GM18858 (cell line): ENCODE measurements around the gene WASF2.

Experiments used
- ATAC-seq: cut with Tn5 transposase; IDR thresholded peaks from one replicate; pipeline ENCODE4 v1.9.1; 2021; ENCODE audit not compliant: unreplicated experiment

Gene WASF2

DNA sequence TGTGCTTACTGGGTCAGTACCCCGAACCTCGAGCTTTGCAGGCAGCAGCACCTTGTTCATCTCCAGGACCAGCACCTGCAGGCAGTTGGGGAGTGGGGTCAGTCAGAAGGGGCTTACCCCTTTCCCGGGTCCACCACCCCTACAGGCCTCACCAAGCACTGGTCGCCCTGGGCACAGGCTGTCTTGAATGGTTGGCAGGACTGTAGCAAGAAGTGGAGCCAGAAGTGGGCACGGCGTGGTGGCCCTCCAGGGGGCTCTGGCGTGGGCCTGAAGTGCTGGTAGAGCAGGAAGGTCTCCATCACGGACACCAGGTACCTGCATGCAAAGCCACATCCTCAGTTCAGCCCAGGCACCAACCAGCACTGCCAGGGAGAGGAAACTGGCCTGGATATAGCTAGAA is 128.4 kb downstream of the WASF2 start:
- ATAC-seq, result no peak

DNA sequence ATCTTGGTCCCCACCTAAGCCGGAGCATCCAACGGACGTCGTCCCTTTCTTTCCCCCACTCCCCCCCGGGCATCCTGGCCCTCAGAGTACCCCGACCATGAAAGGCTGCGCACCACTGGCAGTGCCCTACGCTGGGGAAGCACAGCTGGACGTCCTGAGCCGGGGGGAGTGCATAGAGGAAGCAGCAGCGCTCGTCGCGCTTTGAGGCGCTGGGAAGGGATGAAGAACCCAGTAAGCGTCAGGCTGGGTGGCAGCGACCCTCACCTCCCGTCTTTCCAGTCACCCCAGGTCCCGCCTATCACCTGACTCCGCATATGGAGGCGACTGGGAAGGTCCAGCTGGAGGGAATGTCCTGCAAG is 128.9 kb downstream of the WASF2 start:
- ATAC-seq, result no peak

DNA sequence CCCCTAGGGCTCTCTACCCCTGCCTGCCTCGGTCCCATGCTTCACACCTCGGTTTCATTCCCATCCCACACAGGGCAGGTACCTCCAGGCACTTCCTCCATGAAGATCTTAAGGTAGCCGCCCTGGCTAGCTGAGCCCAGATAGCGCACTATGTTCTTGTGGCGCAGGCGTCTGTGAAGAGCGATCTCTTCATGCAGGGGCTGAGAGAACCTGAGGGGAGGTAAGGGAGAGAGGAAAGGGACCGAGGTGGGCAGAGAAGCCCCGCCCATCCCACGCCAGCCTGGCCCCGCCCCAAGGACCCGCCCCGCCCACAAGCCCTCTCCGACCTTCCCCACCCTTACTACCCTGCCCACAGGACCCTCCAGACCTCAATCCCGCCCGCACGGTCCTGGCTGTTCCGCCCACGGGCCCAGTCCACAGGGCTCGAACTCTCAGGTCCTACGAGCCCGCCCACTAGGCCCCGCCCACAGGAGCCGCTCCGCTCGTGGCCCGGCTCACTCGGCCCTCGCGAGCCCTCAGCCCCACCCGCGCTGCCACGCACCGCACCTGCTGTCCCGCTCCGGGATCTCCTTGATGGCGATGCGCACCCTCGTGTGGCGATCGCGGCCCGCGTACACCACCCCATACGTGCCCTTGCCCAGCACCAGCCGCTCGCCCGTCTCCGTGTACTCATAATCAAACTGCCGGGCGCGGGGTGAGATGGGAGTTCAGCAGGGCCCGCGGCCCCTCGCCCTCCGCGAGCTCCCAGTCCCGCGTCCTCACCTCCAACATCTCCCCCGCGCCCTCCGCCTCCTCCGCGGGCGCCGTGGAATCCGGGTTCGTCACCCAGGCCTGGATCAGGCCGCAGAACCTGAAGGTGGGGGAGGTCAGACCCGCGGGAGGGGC is 129.6 kb downstream of the WASF2 start:
- no peak for ATAC-seq

DNA sequence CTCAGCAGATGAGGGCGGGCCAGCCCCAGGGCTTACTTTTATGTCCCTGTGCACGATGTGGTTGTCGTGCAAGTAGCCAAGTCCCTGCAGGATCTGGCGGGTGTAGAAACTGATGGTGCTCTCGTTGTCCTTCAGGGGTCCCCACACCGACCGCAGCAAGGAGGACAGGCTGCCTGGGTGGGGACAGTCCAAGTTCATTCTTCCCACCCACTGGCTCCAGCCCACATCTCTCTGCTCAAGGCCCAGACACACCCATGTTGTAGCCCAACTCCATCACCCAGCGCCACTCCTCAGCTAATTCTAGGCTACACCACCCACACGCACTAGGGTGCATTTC is 130.2 kb downstream of the WASF2 start:
- ATAC-seq, result no peak

DNA sequence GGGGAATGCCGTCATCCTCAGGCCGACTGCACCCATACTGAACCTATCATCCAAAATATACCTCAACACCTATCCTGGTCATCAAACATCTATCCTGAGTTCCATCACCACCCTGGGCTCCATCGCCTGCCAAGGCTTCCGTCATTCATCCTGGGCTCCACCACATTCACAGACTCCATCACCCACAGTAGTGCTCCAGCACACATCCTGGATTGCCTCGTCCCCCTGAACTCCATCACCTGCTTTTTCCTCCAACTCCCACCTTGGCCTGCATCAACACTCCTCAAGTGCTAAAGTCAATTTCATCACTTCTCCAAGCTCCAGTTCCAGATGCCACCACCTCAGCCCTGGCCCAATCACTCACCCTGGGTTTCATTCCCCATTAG is 131.0 kb downstream of the WASF2 start:
- no peak for ATAC-seq

DNA sequence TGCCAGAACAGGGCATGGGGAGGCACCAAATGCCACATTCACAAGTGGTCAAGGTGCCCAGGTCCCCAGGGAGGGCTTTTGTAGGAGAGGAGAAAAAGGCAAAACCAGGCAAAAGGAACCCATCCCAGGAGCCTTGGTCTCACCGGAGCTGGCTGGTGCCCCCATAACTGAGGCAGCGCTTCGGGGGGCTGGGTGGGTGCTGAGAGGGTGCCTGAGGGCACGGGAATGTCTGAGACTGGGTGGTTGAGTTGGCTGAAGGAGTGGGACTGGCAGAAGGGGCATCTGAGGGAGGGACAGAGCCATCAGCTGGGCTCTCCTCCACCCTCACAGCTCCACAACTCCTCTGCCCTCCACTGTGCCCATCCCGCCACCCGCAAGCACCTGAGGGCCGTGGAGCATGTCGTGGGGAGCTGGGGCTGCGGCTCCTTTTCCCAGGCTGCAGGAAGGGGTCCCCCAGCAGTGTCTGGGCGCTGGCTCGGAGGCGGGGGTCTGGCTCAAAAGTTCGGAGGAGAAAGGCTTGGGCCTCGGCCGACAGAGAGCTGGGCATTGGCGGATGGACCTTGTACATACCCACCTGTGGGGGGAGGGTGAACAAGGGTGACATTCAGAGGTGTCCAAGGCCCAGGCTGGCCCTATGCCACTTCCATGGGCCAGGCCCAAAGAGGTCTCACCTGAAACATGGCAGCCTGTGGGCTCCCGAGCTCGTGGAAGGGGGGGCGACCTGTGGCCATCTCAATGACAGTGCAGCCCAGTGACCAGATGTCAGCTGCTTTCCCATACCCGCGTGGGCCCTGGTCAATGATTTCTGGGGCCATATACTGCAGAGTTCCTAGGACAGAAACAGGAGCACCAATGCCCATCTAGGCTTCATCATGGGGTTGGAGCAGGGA is 131.7 kb downstream of the WASF2 start:
- ATAC-seq, result no peak

DNA sequence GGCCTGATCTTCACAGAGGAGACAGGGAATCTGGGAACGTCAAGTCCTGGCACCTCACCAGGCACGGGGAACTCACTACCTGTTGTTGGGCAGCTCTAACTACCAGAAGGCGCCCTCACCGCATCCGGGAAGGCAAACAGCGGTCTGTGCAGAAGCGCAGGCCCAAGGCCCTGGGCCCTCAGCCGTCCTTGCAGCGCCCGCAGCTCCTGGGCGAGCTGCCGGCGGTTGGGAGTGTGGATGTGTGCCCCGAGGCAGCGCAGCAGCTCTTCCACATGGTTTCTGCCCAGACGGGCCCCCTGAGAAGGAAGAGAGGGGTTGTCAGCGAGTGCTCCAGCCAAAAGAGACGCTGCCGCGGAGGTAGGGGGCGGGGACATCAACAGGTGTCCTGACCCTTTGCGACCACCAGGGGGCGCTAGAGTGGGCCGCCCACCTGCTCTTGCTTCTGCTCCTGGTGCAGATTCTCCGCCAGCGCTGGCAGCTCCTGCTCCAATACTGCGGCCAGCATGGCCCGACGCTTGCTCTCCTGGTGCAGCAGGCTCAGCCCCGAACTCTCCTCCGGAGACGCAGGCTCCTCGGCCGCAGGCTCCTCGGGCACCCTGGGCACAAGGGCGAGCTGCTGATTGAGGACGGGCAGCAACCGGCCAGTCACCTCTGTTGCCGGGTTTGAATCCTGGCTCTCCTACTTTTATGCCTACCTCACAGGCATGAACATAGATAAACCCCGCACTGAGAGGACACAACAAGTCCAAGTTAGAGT is 132.5 kb downstream of the WASF2 start:
- ATAC-seq, result no peak

DNA sequence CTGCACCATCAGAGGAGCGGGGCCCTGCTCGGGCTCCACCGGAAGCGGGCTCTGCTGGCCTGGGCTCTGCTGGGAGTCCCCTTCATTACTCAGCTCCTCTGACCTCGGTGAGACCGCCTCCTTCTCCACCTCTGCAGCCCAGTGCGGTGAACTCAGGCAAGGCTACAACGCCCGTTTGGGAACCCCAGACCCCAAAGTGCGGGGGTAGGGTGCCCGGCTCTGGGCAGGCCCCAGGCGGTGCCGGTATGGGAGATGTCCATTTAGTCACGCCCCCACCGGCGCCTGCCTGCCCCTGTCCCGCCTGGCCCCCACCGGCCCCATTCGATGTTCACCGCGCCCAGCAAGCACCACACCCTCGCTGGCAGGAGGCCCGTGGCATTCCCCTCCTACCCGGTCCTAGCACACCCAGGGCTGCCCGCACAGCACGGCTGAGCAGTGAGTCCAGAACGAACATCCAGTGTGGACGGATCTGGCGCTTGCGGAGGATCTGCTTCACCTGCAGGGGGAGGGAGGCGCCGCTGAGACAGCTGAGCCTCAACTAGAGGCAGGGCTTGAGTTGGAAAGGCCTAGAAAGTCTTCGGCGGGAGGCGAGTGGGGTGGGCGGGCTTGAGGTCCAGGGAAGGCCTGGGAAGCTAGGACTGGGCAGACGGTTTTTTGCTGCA is 133.2 kb downstream of the WASF2 start:
- ATAC-seq, result no peak

DNA sequence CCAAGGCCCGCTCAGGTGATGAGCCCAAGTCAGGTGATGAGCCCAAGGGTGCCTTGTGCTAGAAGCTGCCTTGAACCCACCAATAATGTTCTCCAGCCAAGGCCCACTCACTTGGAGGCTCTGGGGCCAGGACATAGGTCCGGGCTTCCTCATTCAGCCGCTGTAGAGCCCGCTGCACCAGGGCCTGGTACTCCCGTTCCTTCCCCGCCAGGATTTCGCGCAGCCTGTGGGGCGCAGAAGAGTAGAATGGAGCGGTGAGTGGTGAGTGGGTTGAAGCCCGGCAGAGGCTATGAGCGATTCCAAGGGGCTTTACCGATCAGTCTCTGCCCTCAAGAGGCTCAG is 133.7 kb downstream of the WASF2 start:
- no peak for ATAC-seq

DNA sequence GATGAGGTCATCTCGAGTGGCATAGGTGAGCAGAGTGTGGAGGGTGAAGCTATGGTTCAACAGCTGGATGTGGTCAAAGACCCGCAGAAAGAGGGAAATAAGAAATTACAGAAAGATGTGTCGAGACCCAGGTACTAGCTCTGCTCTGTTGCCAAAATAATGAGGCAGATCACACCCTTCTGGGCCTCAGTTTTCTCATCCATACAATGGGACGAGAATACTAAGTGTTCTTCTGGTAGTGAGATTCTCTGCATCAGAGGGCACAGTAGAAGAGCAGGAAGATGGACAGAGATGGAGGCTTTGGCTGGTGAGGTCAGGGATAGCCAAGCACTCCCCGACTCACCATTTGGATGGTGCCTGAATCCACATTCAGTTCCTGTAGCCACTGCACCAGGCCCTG is 134.3 kb downstream of the WASF2 start:
- ATAC-seq, result no peak
